Activated T-cell treated with anti-CD3 and anti-CD28 coated beads for 24 hours (primary cell): ENCODE results near the gene FOXN3.

Source experiments
- DNase-seq: peaks from one replicate; pipeline ENCODE4 v3.0.0-alpha.2; 2020; ENCODE audit warnings: low read depth

The FOXN3 gene

GRCh38 chr14:89197623-89198022 is 219.4 kb downstream of the FOXN3 start:
- DNase-seq, result no peak

GRCh38 chr14:89196545-89196944 is 220.5 kb downstream of the FOXN3 start:
- no peak for DNase-seq

- DNase-seq, result no peak
Measured at GRCh38 chr14:89194376-89194775, 222.7 kb downstream of the FOXN3 start.

- DNase-seq, result no peak
Measured at GRCh38 chr14:89190765-89191513, 226.1 kb downstream of the FOXN3 start.

GRCh38 chr14:89188492-89188891 is 228.5 kb downstream of the FOXN3 start:
- no peak for DNase-seq

- DNase-seq, result no peak
Measured at GRCh38 chr14:89187501-89187900, 229.5 kb downstream of the FOXN3 start.

GRCh38 chr14:89186856-89187376 is 230.1 kb downstream of the FOXN3 start:
- no peak for DNase-seq

GRCh38 chr14:89185919-89186855 is 230.8 kb downstream of the FOXN3 start:
- no peak for DNase-seq

- no peak for DNase-seq
Measured at GRCh38 chr14:89184952-89185351, 232.1 kb downstream of the FOXN3 start.

GRCh38 chr14:89182326-89182725 is 234.7 kb downstream of the FOXN3 start:
- no peak for DNase-seq

- DNase-seq, result no peak
Measured at GRCh38 chr14:89180546-89180945, 236.5 kb downstream of the FOXN3 start.

- no peak for DNase-seq
Measured at GRCh38 chr14:89179891-89180404, 237.1 kb downstream of the FOXN3 start.

- no peak for DNase-seq
Measured at GRCh38 chr14:89178800-89179535, 238.1 kb downstream of the FOXN3 start.

GRCh38 chr14:89178376-89178775 is 238.7 kb downstream of the FOXN3 start:
- no peak for DNase-seq

GRCh38 chr14:89175881-89176799 is 240.9 kb downstream of the FOXN3 start:
- DNase-seq, result no peak

GRCh38 chr14:89171628-89172027 is 245.4 kb downstream of the FOXN3 start:
- DNase-seq, result no peak

GRCh38 chr14:89171168-89171567 is 245.9 kb downstream of the FOXN3 start:
- no peak for DNase-seq

GRCh38 chr14:89167705-89168104 is 249.3 kb downstream of the FOXN3 start:
- DNase-seq, result no peak

- DNase-seq, result no peak
Measured at GRCh38 chr14:89166633-89167032, 250.4 kb downstream of the FOXN3 start.

GRCh38 chr14:89165189-89166181 is 251.5 kb downstream of the FOXN3 start:
- DNase-seq, result no peak
